ENCODE measurements around the gene RASSF1. TPM values are rescaled to one million over a fixed set of nuclear protein-coding genes. Genes with fewer than 3 reads are reported as not detected.

RASSF1 gene
- total RNA-seq, 2 experiments from 2014 or later, result 33.0 to 36.0 TPM

DNA sequence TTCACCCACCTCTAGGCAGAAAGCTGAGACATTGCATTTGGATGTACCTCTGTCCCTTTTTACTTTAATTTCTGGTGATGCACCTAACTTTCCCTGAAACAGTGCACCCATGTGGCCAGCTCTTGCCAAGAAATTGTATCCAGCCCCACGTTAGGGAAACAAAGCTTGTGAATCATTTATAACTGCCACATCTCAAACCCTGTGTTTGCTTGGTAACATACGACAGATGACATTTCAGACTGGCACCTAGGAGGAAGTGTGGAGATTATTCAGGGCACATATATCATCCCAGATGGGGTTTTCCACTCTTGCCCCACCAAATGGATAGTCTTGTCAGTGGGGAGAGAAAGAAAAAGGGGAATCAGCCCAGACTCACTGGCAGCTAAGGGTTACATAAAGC lies 12.1 kb upstream of the RASSF1 start:
- intact Hi-C loops (cut with micrococcal nuclease; ENCODE audit: unreplicated experiment), result loop anchor here (5.0 kb wide), 1 partner anchor 215 kb away; the partner anchor contains the start of genes C3orf18 and HEMK1
- no peak for DNase-seq (ENCODE audit: low spot score)
- H3K9me3 ChIP-seq (ENCODE audit: low read length), result no peaks in the 10 kb centered on the region
- BruUV-seq (replicated peaks), result no TSS peak
- H3K36me3 ChIP-seq (ENCODE audit: insufficient read depth, low read length), result peaks cover 44% of the 10 kb centered on the region
- H3K4me3 ChIP-seq (ENCODE audit: low read depth, low read length, poor library complexity, severe bottlenecking), result no peak overlapping the region
- H2AFZ ChIP-seq (ENCODE audit: low read length), result no peak overlapping the region
- TF ChIP-seq EZH2phosphoT487 (IDR thresholded peaks at IDR 0.05; ENCODE audit: borderline replicate concordance, low read depth, low read length) (no peak), CTCF (conservative IDR thresholded peaks at IDR 0.05; ENCODE audit: low read length) (peak; percentile 71)
- CTCF ChIA-PET (ENCODE audit: unreplicated experiment), result no interaction called here
- H3K79me2 ChIP-seq (ENCODE audit: insufficient read depth, low read depth, low read length), result peaks cover 19% of the 10 kb centered on the region; the same call in 1 of the 2 replicates
- POLR2A ChIA-PET, result interaction anchor here (0.6 to 1.5 kb wide), 2 partner anchors 15 to 77 kb away, joined by 4 to 7 read pairs; no protein-coding TSS in a partner anchor
- 0 out of 2 replicates have a peak, but pooled peaks cover 4% of the 10 kb centered on the region for H4K20me1 ChIP-seq (ENCODE audit: insufficient read depth, low read length)
- H3K4me1 ChIP-seq (ENCODE audit: insufficient read depth, low read length, poor library complexity, severe bottlenecking), result peaks cover 45% of the 10 kb centered on the region
- no peak overlapping the region for H3K4me2 ChIP-seq (ENCODE audit: low read length)
- H3K9me2 ChIP-seq (ENCODE audit: insufficient read depth, low read length), result no peaks in the 10 kb centered on the region
- H3K27ac ChIP-seq (ENCODE audit: low read depth, low read length, poor library complexity, severe bottlenecking), result no peak overlapping the region

- H3K79me2 ChIP-seq (ENCODE audit: insufficient read depth, low read depth, low read length), result peaks cover 8% of the 10 kb centered on the region; the same call in 1 of the 2 replicates
- H3K4me2 ChIP-seq (ENCODE audit: low read length), result peak overlapping the region; percentile 92
- no peaks in the 10 kb centered on the region for H3K9me3 ChIP-seq (ENCODE audit: low read length)
- H4K20me1 ChIP-seq (ENCODE audit: insufficient read depth, low read length), result no peaks in the 10 kb centered on the region
- H2AFZ ChIP-seq (ENCODE audit: low read length), result peak overlapping the region; percentile 69; the same call in 1 of the 2 replicates
- no TSS peak for BruUV-seq (replicated peaks)
- DNase-seq (ENCODE audit: low spot score), result no peak
- H3K4me3 ChIP-seq (ENCODE audit: low read depth, low read length, poor library complexity, severe bottlenecking), result peak overlapping the region; percentile 77
- POLR2A ChIA-PET, result interaction anchor here (1.3 to 2.1 kb wide), 2 partner anchors 8 to 15 kb away, joined by 9 to 22 read pairs; partner anchors contain the start of gene TMEM115
- CTCF ChIA-PET (ENCODE audit: unreplicated experiment), result interaction anchor here (0.6 kb wide), 1 partner anchor 1832 kb away, joined by 5 read pairs; no protein-coding TSS in a partner anchor
- H3K4me1 ChIP-seq (ENCODE audit: insufficient read depth, low read length, poor library complexity, severe bottlenecking), result peaks cover 30% of the 10 kb centered on the region
- intact Hi-C loops (cut with micrococcal nuclease; ENCODE audit: unreplicated experiment), result loop anchor here (1.0 to 5.0 kb wide), 2 partner anchors 8 to 216 kb away; partner anchors contain the start of genes C3orf18, HEMK1 and TMEM115
- H3K9me2 ChIP-seq (ENCODE audit: insufficient read depth, low read length), result no peaks in the 10 kb centered on the region
- TF ChIP-seq CTCF (conservative IDR thresholded peaks at IDR 0.05; ENCODE audit: low read length) (no peak), EZH2phosphoT487 (IDR thresholded peaks at IDR 0.05; ENCODE audit: borderline replicate concordance, low read depth, low read length) (no peak)
- H3K36me3 ChIP-seq (ENCODE audit: insufficient read depth, low read length), result peaks cover 44% of the 10 kb centered on the region
- no peak overlapping the region for H3K27ac ChIP-seq (ENCODE audit: low read depth, low read length, poor library complexity, severe bottlenecking)
These were observed 10.7 kb upstream of the RASSF1 start for GRCh38 chr3:50351323-50351697.
